ENCODE data around the gene FAM72B.
"Not testable (repeated sequence)": the region's sequence is repeated elsewhere in the genome, so short reads cannot be mapped to it uniquely, and the experiment has no call there.

FAM72B gene

GRCh38 chr1:121152788-121153187 lies 31.4 kb downstream of the FAM72B start:
- not testable (repeated sequence) for DNase-seq (ENCODE audit: low read depth in 2 of 2)

GRCh38 chr1:121151294-121151693 lies 32.8 kb downstream of the FAM72B start:
- not testable (repeated sequence) for DNase-seq (ENCODE audit: low read depth in 2 of 2)

- not testable (repeated sequence) for DNase-seq (ENCODE audit: low read depth in 2 of 2)
Observed at GRCh38 chr1:121148489-121149190, 35.5 kb downstream of the FAM72B start.

GRCh38 chr1:121140393-121140792 lies 43.7 kb downstream of the FAM72B start:
- DNase-seq (ENCODE audit: low read depth in 2 of 2), result not testable (repeated sequence)

- not testable (repeated sequence) for DNase-seq (ENCODE audit: low read depth in 2 of 2)
Observed at GRCh38 chr1:121131494-121131893, 52.6 kb downstream of the FAM72B start.

GRCh38 chr1:121118480-121118824 lies 65.7 kb downstream of the FAM72B start:
- DNase-seq (ENCODE audit: low read depth in 2 of 2), result not testable (repeated sequence)

Measured in fibroblast of skin of left quadriceps (primary cell).